Panc1 (cell line): ENCODE data around the gene GPC1. TPM values are rescaled to one million over a fixed set of nuclear protein-coding genes. Genes with fewer than 3 reads are reported as not detected.
"Not testable (repeated sequence)": the region's sequence is repeated elsewhere in the genome, so short reads cannot be mapped to it uniquely, and the experiment has no call there.

Source experiments
- ATAC-seq: fragments of 200-7000 bp; cut with Tn5 transposase; 2 replicates; pipeline ENCODE4 v1.9.1; 2020; ENCODE audit warnings: mild to moderate bottlenecking, moderate library complexity
- Bru-seq: library from RNA; stranded (reverse); fragments of 400-500 nt; gene quantifications from one replicate; lab custom pipeline; 2021; lab: Mats Ljungman, UMichigan
- BruChase-seq, 2 experiments: library from RNA; stranded (reverse); fragments of 400-500 nt; gene quantifications; one replicate each; lab custom pipeline; 2021; lab: Mats Ljungman, UMichigan
- BruUV-seq: library from RNA; stranded (reverse); fragments of 400-500 nt; replicated peaks from 2 replicates; lab custom pipeline; 2021; lab: Mats Ljungman, UMichigan
- CTCF ChIA-PET: fragments of 300-600 bp; sonication (Branson Sonifier 250); formaldehyde crosslinking; loops from one replicate; lab custom pipeline; 2022; ENCODE audit warnings: antibody characterized with exemption; lab: Charles Lee
- POLR2A ChIA-PET: fragments of 300-600 bp; sonication (Branson Sonifier 250); formaldehyde crosslinking; loops from one replicate; lab custom pipeline; 2022; ENCODE audit warnings: antibody characterized with exemption; lab: Charles Lee
- DNase-seq: peaks from one replicate; pipeline ENCODE4 v3.0.0-alpha.2; 2010; ENCODE audit warnings: low read depth, low spot score
- H3K27ac ChIP-seq: 2 replicates; pipeline ENCODE4 v1.5.1; 2011; ENCODE audit warnings: mild to moderate bottlenecking, low read length, inconsistent platforms
- H3K27me3 ChIP-seq: fragments of 200-500 bp; sonication (Bioruptor generic); 2 replicates; pipeline ENCODE4 v1.6.0; 2014; ENCODE audit warnings: low read length, inconsistent platforms; ENCODE audit not compliant: control insufficient read depth, insufficient read depth
- H3K36me3 ChIP-seq: fragments of 200-500 bp; sonication (Bioruptor generic); 2 replicates; pipeline ENCODE4 v1.5.1; 2014; ENCODE audit warnings: inconsistent platforms, mild to moderate bottlenecking, low read length, moderate library complexity; ENCODE audit not compliant: control insufficient read depth, insufficient read depth
- H3K4me1 ChIP-seq: 2 replicates; pipeline ENCODE4 v1.5.1; 2011; ENCODE audit warnings: inconsistent platforms, mild to moderate bottlenecking, low read length, moderate library complexity; ENCODE audit not compliant: control insufficient read depth, insufficient read depth
- H3K4me3 ChIP-seq, 2 experiments: 2 replicates each; pipeline ENCODE4 v1.5.1; 2011 to 2012; ENCODE audit warnings: low read depth in 2 of 2, low read length in 2 of 2, mild to moderate bottlenecking in 2 of 2, inconsistent platforms in 1 of 2, moderate library complexity in 1 of 2
- H3K9me3 ChIP-seq: fragments of 200-500 bp; sonication (Bioruptor generic); 2 replicates; pipeline ENCODE4 v1.5.1; 2014; ENCODE audit warnings: low read depth, mild to moderate bottlenecking, inconsistent platforms, low read length, moderate library complexity; ENCODE audit not compliant: control insufficient read depth, insufficient read depth
- CTCF ChIP-seq: fragments of 450-650 bp; IDR thresholded peaks from 2 replicates; pipeline ENCODE4 v1.5.1; 2017; ENCODE audit warnings: mild to moderate bottlenecking
- POLR2AphosphoS5 ChIP-seq: IDR thresholded peaks from 2 replicates; pipeline ENCODE4 v1.6.1; 2012; ENCODE audit warnings: mild to moderate bottlenecking, low read depth, low read length, moderate library complexity
- REST ChIP-seq, 2 experiments: IDR thresholded peaks; 2 replicates each; pipeline ENCODE4 v1.6.1; 2011 to 2012; ENCODE audit warnings: low read depth in 2 of 2, control low read depth in 1 of 2, low read length in 1 of 2, mild to moderate bottlenecking in 1 of 2, moderate library complexity in 1 of 2; ENCODE audit not compliant: insufficient read depth in 1 of 2
- SIN3A ChIP-seq: IDR thresholded peaks from 2 replicates; pipeline ENCODE4 v1.6.1; 2012; ENCODE audit warnings: low read depth, mild to moderate bottlenecking, low read length, moderate library complexity, borderline replicate concordance; ENCODE audit not compliant: insufficient read depth
- TCF7L2 ChIP-seq: IDR thresholded peaks from 2 replicates; pipeline ENCODE4 v1.6.1; 2011; ENCODE audit warnings: mild to moderate bottlenecking, low read depth, low read length, inconsistent platforms
- in situ Hi-C: cut with HindIII; loops from 2 replicates; pipeline ENCODE4 v1.10.0; 2016; ENCODE audit warnings: low sequenced_read_pairs, low pct_unique_long_range_greater_than_20kb
- intact Hi-C: fragments of 100-400 bp; cut with micrococcal nuclease; formaldehyde crosslinking; loops from one replicate; pipeline ENCODE4 v1.10.0; 2022; ENCODE audit not compliant: unreplicated experiment
- long read RNA-seq: library from polyadenylated mRNA; unstranded; transcript quantifications from one replicate; pipeline ENCODE4 v2.0.0, GENCODE V29; 2021; ENCODE audit not compliant: unreplicated experiment
- polyA plus RNA-seq: library from polyadenylated mRNA; unstranded; fragments of >200 nt; gene quantifications from one replicate; pipeline ENCODE4 v1.2.1, GENCODE V29; 2012; ENCODE audit warnings: missing spikeins; ENCODE audit not compliant: insufficient read length
- total RNA-seq: library from RNA; stranded (reverse); gene quantifications from one replicate; pipeline ENCODE4 v1.2.1, GENCODE V29; 2021; ENCODE audit not compliant: unreplicated experiment

The GPC1 gene
- total RNA-seq (88.7 TPM), Bru-seq, nascent RNA (percentile 50 among the genes with signal in this experiment), BruChase-seq, experiment 1, labeled RNA remaining after a 2-hour chase (percentile 60 among the genes with signal in this experiment), BruChase-seq, experiment 2, labeled RNA remaining after a 6-hour chase (percentile 64 among the genes with signal in this experiment)
- 117 TPM for polyA plus RNA-seq
- long read RNA-seq, transcript GPC1-201 (9 exons, 3,713 nt), result major isoform, 70 of 157 reads
- long read RNA-seq, partial matches to known transcripts, result 22 of 157 reads
- long read RNA-seq, other reads (novel, unspliced or antisense), result 64 of 157 reads

- DNase-seq, result no peak
- ChIA-PET POLR2A (interaction anchor here (0.6 to 0.7 kb wide), 2 partner anchors 125 to 172 kb away, joined by 3 read pairs; no protein-coding TSS in a partner anchor), CTCF (interaction anchor here (0.7 kb wide), 1 partner anchor 80 kb away, joined by 3 read pairs; no protein-coding TSS in a partner anchor)
- BruUV-seq, result no TSS peak
- ATAC-seq, result peak; percentile 87
- H3K4me3 ChIP-seq, result peak within 1 kb of the TSS; percentile 69 to 79
- intact Hi-C loops (loop anchor here (5.0 kb wide), 1 partner anchor 283 kb away; no protein-coding TSS in a partner anchor), in situ Hi-C loops (no loop called here)
- H3K27ac ChIP-seq, result peak within 1 kb of the TSS; percentile 81
- no peaks in the 10 kb centered on the region; the same call in 1 of the 2 replicates for H3K36me3 ChIP-seq
- H3K9me3 ChIP-seq, result no peaks in the 10 kb centered on the region
- TF ChIP-seq REST (IDR thresholded peaks at IDR 0.05; ENCODE audit: insufficient read depth in 1 of 2, low read depth in 2 of 2, low read length in 1 of 2) (no peak), POLR2AphosphoS5 (no peak), TCF7L2 (no peak), CTCF (no peak), SIN3A (no peak)
- no peaks in the 10 kb centered on the region for H3K27me3 ChIP-seq
- peaks cover 12% of the 10 kb centered on the region for H3K4me1 ChIP-seq
These were observed at the start of gene GPC1 for GRCh38 chr2:240435457-240435947. Gene GPC1, plus strand, starts transcription at chr2:240435663. Its CDS starts 256 bp downstream, at chr2:240435919.

GRCh38 chr2:240386326-240386725 lies 49.1 kb upstream of the GPC1 start:
- peaks cover 8% of the 10 kb centered on the region for H3K4me1 ChIP-seq
- H3K4me3 ChIP-seq, result no peak overlapping the region
- H3K27ac ChIP-seq, result no peak overlapping the region
- CTCF ChIA-PET, result interaction anchor here (0.6 to 0.7 kb wide), 2 partner anchors 32 to 64 kb away, joined by 4 read pairs; no protein-coding TSS in a partner anchor
- in situ Hi-C loops, result no loop called here
- no peak for TF ChIP-seq CTCF
- TF ChIP-seq SIN3A, result no peak
- TF ChIP-seq REST (IDR thresholded peaks at IDR 0.05; ENCODE audit: insufficient read depth in 1 of 2, low read depth in 2 of 2, low read length in 1 of 2), result no peak
- no peak for TF ChIP-seq POLR2AphosphoS5
- TF ChIP-seq TCF7L2, result no peak
- POLR2A ChIA-PET, result no interaction called here
- no peaks in the 10 kb centered on the region for H3K36me3 ChIP-seq
- intact Hi-C loops, result no loop called here
- BruUV-seq, result no TSS peak
- DNase-seq (no peak), ATAC-seq (no peak)
- no peaks in the 10 kb centered on the region for H3K27me3 ChIP-seq
- no peaks in the 10 kb centered on the region for H3K9me3 ChIP-seq

GRCh38 chr2:240386743-240387142 lies 48.7 kb upstream of the GPC1 start:
- H3K4me3 ChIP-seq, H3K27ac ChIP-seq, BruUV-seq, ATAC-seq, H3K27me3 ChIP-seq, in situ Hi-C loops, H3K9me3 ChIP-seq, intact Hi-C loops, H3K4me1 ChIP-seq, H3K36me3 ChIP-seq, DNase-seq: not testable (repeated sequence)
- CTCF ChIA-PET, result interaction anchor here (0.6 to 0.7 kb wide), 2 partner anchors 32 to 63 kb away, joined by 4 read pairs; no protein-coding TSS in a partner anchor
- POLR2A ChIA-PET, result interaction anchor here (0.5 kb wide), 1 partner anchor 81 kb away, joined by 6 read pairs; no protein-coding TSS in a partner anchor
